Kidney epithelial cell (primary cell): Measurements from ENCODE around the gene NSF. TPM values are rescaled to one million over a fixed set of nuclear protein-coding genes. Genes with fewer than 3 reads are reported as not detected.

Experiments
- DNase-seq: peaks from one replicate; pipeline ENCODE4 v3.0.0-alpha.2; 2010; ENCODE audit warnings: low read depth
- H3K27me3 ChIP-seq: 2 replicates; pipeline ENCODE4 v1.6.0; 2011; ENCODE audit warnings: low read length; ENCODE audit not compliant: control insufficient read depth, insufficient read depth
- H3K36me3 ChIP-seq: 2 replicates; pipeline ENCODE4 v1.5.1; 2011; ENCODE audit warnings: low read length; ENCODE audit not compliant: control insufficient read depth, insufficient read depth
- H3K4me3 ChIP-seq: 2 replicates; pipeline ENCODE4 v1.5.1; 2011; ENCODE audit warnings: low read depth, mild to moderate bottlenecking, control low read depth, low read length
- CTCF ChIP-seq: IDR thresholded peaks from 2 replicates; pipeline ENCODE4 v1.5.1; 2011; ENCODE audit warnings: mild to moderate bottlenecking, moderate library complexity, low read length, control low read depth, inconsistent platforms; ENCODE audit not compliant: insufficient read depth, poor library complexity, severe bottlenecking
- total RNA-seq: library from RNA; depleted of rRNA; stranded (reverse); fragments of >200 nt; gene quantifications from 2 replicates; pipeline ENCODE4 v1.2.3, GENCODE V29; 2015

The NSF gene
- total RNA-seq, 1 donor from 2014 or later = 17.8 TPM

GRCh38 chr17:46736100-46736499 lies 145.6 kb downstream of the NSF start:
- Histone ChIP-seq H3K36me3 (no peaks in the 10 kb centered on the region), H3K4me3 (no peak overlapping the region), H3K27me3 (no peaks in the 10 kb centered on the region)
- DNase-seq = no peak
- TF ChIP-seq CTCF = no peak

DNA sequence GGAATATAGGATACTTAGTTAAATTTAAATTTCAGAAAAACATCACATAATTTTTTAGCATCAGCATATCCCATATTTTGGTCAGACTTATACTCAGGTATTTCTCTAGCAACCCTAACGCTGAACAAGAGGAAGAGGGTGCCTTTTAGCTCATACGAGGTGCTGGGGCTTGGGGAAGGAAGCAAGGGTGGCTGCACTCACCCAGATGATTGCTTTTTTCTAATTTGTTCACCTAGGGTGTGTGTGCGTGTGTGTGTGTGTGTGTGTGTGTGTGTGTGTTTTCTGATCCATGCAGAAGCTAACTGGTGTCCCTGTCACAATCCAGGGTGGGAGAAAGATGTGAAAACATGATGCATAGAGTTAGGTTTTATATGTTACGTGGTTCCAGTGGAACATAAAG lies 146.9 kb downstream of the NSF start:
- no peak overlapping the region for H3K4me3 ChIP-seq
- H3K36me3 ChIP-seq = no peaks in the 10 kb centered on the region
- TF ChIP-seq CTCF = no peak
- DNase-seq = no peak
- H3K27me3 ChIP-seq = no peaks in the 10 kb centered on the region

DNA sequence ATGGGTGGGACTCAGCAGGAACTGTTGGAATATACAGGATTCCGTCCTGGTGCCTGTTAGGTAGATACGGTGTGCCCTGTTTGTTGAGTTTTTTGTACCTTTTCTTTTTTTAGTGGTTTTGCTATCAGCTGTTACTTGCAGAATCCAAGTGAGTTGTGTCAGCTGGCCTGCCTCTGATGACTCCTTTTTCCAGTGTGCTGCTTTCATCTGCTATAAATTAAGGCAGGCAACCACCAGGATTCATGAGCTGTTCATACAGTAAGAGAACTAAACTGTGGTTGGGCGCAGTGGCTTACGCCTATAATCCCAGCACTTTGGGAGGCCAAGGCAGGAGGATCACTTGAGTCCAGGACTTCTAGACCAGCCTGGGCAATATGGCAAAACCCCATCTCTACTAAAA lies 148.1 kb downstream of the NSF start:
- H3K36me3 ChIP-seq = no peaks in the 10 kb centered on the region
- no peak overlapping the region for H3K4me3 ChIP-seq
- H3K27me3 ChIP-seq = no peaks in the 10 kb centered on the region
- no peak for TF ChIP-seq CTCF
- DNase-seq = no peak

- no peak for TF ChIP-seq CTCF
- Histone ChIP-seq H3K4me3 (no peak overlapping the region), H3K36me3 (no peaks in the 10 kb centered on the region), H3K27me3 (no peaks in the 10 kb centered on the region)
- no peak for DNase-seq
Measured at GRCh38 chr17:46739982-46740381, 149.5 kb downstream of the NSF start.

DNA sequence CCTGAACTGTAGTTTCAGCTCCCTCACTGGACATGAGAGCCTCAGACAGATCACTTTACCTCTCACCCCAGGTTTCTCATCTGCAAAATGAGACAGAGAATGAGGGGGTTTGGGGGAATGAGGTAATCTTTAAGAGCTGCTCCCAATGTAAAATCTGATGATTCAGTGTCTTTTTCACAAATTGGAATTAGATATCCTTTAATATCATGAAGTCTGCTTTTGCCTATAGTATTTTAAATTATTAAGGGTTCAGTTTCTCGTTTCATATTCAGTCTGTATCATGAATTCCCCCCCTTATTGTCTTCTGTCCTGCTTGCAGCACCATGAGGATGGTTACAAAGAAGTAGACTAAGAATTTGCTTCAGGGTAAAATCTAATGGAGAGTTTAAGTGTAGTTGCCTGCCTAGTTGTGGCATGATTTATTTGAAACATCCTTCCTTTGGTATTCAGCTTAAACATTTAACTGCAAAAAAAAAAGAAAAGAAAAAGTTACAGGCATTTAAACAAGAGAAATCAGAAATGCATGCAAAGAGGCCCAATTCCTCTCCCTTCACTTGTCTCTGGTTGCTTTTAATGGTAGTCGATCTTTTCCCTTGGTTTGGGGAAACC lies 150.8 kb downstream of the NSF start:
- TF ChIP-seq CTCF = no peak
- Histone ChIP-seq H3K36me3 (no peaks in the 10 kb centered on the region), H3K27me3 (no peaks in the 10 kb centered on the region), H3K4me3 (no peak overlapping the region)
- no peak for DNase-seq

- H3K4me3 ChIP-seq = no peak overlapping the region
- DNase-seq = peak; percentile 72
- TF ChIP-seq CTCF = no peak
- H3K27me3 ChIP-seq = no peaks in the 10 kb centered on the region
- H3K36me3 ChIP-seq = no peaks in the 10 kb centered on the region
Measured at GRCh38 chr17:46742565-46743270, 152.2 kb downstream of the NSF start.
